ENCODE results near the gene MCCC1.
"Not testable (repeated sequence)": the region's sequence is repeated elsewhere in the genome, so short reads cannot be mapped to it uniquely, and the experiment has no call there.

MCCC1 gene

DNA sequence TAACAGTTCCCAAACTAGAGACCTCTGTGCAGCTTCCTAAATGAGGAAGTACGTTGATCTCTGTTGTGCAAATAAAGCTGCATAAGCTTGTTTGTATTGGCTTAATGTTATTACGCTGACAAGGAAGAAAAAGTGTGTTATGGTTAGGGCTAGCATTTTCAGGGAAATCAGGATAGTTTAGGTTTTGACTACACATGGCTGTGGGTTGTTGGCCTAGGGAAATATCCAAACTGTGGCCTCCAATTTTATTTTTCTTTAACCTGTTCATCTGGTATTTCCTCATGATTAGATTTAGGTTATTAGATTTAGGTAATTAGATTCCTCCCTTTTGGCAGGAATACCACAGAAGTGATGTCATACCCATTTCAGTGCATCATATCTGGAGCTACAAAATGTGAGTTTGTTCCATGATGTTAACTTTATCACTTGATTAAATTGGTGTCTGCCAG, 8.7 kb upstream of the MCCC1 start (continued):
- TF ChIP-seq, protein P1, sequence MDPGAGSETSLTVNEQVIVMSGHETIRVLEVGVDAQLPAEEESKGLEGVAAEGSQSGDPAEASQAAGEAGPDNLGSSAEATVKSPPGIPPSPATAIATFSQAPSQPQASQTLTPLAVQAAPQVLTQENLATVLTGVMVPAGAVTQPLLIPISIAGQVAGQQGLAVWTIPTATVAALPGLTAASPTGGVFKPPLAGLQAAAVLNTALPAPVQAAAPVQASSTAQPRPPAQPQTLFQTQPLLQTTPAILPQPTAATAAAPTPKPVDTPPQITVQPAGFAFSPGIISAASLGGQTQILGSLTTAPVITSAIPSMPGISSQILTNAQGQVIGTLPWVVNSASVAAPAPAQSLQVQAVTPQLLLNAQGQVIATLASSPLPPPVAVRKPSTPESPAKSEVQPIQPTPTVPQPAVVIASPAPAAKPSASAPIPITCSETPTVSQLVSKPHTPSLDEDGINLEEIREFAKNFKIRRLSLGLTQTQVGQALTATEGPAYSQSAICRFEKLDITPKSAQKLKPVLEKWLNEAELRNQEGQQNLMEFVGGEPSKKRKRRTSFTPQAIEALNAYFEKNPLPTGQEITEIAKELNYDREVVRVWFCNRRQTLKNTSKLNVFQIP (CRISPR knock-in tag; IDR thresholded peaks at IDR 0.05; ENCODE audit: borderline replicate concordance, low read depth) = no peak
- 0 out of 2 replicates have a peak, but pooled peaks have one; percentile 29 for TF ChIP-seq CSDC2 (CRISPR knock-in tag; IDR thresholded peaks at IDR 0.05)
- no peak for TF ChIP-seq RARB (CRISPR knock-in tag; IDR thresholded peaks at IDR 0.05)
- TF ChIP-seq BACH2 (CRISPR knock-in tag; IDR thresholded peaks at IDR 0.05; ENCODE audit: borderline replicate concordance) = no peak

DNA sequence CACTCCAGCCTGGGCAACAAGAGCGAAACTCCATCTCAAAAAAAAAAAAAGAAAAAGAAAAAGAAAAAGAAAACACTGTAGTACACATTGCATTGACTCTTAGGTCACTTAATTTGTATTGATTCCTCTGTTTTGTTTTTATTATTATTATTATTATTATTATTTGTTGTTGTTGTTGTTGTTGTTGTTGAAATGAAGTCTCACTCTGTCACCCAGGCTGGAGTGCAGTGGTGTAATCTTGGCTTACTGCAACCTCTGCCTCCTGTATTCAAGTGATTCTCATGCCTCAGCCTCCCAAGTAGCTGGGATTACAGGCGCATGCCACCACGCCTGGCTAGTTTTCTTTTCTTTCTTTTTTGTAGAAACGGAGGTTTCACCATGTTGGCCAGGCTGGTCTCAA, 8.1 kb upstream of the MCCC1 start:
- ATAC-seq = not testable (repeated sequence)

DNA sequence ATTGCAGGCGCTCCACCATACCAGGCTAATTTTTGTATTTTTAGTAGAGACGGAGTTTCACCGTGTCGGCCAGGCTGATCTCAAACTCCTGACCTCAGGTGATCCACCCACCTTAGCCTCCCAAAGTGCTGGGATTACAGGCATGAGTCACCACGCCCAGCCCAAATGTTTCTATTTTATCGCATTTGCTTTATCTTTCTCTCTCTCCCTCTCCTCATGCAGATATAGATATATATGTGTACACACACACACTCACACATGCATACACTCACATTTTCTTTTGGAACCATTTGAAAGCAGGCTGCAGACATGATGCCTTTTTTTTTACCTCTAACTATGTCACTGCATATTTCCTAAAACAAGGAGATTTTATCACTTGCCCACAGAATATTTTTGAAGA, 7.3 kb upstream of the MCCC1 start:
- ATAC-seq = no peak
- no peak for TF ChIP-seq ARNTL (CRISPR knock-in tag; IDR thresholded peaks at IDR 0.05; ENCODE audit: borderline replicate concordance, low read depth)
- no peak for TF ChIP-seq RARB (CRISPR knock-in tag; IDR thresholded peaks at IDR 0.05)
- no peak for TF ChIP-seq TOX (CRISPR knock-in tag; IDR thresholded peaks at IDR 0.05; ENCODE audit: borderline replicate concordance)
- TF ChIP-seq ZNF8 (CRISPR knock-in tag; IDR thresholded peaks at IDR 0.05) = no peak
- no peak for TF ChIP-seq BACH2 (CRISPR knock-in tag; IDR thresholded peaks at IDR 0.05; ENCODE audit: borderline replicate concordance)
- no peak for TF ChIP-seq ZNF70 (CRISPR knock-in tag; IDR thresholded peaks at IDR 0.05)
- no peak for TF ChIP-seq SNAI2 (CRISPR knock-in tag; IDR thresholded peaks at IDR 0.05)
- TF ChIP-seq, protein P2, sequence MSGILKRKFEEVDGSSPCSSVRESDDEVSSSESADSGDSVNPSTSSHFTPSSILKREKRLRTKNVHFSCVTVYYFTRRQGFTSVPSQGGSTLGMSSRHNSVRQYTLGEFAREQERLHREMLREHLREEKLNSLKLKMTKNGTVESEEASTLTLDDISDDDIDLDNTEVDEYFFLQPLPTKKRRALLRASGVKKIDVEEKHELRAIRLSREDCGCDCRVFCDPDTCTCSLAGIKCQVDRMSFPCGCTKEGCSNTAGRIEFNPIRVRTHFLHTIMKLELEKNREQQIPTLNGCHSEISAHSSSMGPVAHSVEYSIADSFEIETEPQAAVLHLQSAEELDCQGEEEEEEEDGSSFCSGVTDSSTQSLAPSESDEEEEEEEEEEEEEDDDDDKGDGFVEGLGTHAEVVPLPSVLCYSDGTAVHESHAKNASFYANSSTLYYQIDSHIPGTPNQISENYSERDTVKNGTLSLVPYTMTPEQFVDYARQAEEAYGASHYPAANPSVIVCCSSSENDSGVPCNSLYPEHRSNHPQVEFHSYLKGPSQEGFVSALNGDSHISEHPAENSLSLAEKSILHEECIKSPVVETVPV (CRISPR knock-in tag; IDR thresholded peaks at IDR 0.05) = no peak
- TF ChIP-seq ZFP3 (CRISPR knock-in tag; IDR thresholded peaks at IDR 0.05) = no peak
- TF ChIP-seq, protein P1 (CRISPR knock-in tag; IDR thresholded peaks at IDR 0.05; ENCODE audit: borderline replicate concordance, low read depth) = no peak
- TF ChIP-seq, protein P3, sequence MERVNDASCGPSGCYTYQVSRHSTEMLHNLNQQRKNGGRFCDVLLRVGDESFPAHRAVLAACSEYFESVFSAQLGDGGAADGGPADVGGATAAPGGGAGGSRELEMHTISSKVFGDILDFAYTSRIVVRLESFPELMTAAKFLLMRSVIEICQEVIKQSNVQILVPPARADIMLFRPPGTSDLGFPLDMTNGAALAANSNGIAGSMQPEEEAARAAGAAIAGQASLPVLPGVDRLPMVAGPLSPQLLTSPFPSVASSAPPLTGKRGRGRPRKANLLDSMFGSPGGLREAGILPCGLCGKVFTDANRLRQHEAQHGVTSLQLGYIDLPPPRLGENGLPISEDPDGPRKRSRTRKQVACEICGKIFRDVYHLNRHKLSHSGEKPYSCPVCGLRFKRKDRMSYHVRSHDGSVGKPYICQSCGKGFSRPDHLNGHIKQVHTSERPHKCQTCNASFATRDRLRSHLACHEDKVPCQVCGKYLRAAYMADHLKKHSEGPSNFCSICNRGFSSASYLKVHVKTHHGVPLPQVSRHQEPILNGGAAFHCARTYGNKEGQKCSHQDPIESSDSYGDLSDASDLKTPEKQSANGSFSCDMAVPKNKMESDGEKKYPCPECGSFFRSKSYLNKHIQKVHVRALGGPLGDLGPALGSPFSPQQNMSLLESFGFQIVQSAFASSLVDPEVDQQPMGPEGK (CRISPR knock-in tag; IDR thresholded peaks at IDR 0.05; ENCODE audit: borderline replicate concordance) = no peak
- TF ChIP-seq GLIS3 (CRISPR knock-in tag; IDR thresholded peaks at IDR 0.05) = no peak
- TF ChIP-seq CSDC2 (CRISPR knock-in tag; IDR thresholded peaks at IDR 0.05) = no peak

DNA sequence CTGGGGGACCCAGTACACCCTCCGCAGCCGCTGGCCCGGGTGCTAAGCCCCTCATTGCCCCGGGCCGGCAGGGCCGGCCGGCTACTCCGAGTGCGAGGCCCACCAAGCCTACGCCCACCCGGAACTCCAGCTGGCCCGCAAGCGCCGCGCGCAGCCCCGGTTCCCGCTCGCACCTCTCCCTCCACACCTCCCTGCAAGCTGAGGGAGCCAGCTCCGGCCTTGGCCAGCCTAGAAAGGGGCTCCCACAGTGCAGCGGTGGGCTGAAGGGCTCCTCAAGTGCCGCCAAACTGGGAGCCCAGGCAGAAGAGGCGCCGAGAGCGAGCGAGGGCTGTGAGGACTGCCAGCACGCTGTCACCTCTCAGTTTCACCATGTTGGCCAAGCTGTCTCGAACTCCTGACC, 4.7 kb upstream of the MCCC1 start:
- ATAC-seq = not testable (repeated sequence)

DNA sequence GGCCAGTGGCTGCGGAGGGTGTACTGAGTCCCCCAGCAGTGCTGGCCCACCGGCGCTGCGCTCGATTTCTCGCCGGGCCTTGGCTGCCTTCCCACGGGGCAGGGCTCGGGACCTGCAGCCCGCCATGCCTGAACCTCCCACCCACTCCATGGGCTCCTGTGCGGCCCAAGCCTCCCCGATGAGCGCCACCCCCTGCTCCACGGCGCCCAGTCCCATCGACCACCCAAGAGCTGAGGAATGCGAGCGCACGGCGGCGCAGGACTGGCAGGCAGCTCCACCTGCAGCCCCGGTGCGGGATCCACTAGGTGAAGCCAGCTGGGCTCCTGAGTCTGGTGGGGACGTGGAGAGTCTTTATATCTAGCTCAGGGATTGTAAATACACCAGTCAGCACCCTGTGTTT, 1.7 kb upstream of the MCCC1 start:
- ATAC-seq = not testable (repeated sequence)

DNA sequence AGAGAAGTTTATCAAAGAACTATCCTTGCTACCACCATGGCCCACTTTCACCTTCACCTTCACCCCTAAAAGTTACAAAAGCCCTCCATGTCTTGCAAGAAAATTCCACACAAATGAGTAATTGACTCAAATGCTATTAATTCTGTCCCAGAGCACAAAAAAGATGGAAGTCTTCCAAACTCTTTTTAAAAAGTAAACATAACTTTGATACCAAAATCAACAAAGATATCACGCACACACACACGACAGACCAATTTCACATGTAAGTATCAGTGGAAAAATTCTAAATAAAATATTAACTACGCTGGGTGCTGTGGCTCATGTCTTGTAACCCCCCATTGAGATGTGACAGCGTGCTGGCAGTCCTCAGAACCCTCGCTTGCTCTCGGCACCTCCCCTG, 1.1 kb upstream of the MCCC1 start:
- no peak for ATAC-seq
- TF ChIP-seq ZNF8 (CRISPR knock-in tag; IDR thresholded peaks at IDR 0.05) (no peak), ISL1 (CRISPR knock-in tag; IDR thresholded peaks at IDR 0.05) (peak; percentile 28; the same call in 1 of the 2 replicates)

DNA sequence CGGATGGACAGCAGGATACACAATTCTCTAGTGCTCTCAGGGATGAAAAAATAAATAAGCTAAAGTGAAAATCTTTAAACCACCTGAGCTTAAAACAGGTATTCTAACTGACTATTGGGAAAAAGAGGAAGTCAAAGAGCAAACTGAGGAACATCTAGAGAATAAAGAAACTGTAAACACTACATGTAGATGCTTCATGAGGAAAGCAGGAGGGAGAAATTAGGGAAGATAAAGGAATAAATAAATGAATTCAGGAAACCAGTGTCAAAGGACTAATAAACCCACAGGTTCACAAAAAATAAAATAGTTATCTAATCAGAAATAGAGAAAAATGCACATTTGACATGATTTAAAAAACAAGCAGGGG, 525 bp upstream of the MCCC1 start:
- no peak for ATAC-seq
- TF ChIP-seq, protein P2 (CRISPR knock-in tag; IDR thresholded peaks at IDR 0.05) = no peak
- TF ChIP-seq ARNTL (CRISPR knock-in tag; IDR thresholded peaks at IDR 0.05; ENCODE audit: borderline replicate concordance, low read depth) (no peak), ESRRG (CRISPR knock-in tag; IDR thresholded peaks at IDR 0.05) (no peak), BACH2 (CRISPR knock-in tag; IDR thresholded peaks at IDR 0.05; ENCODE audit: borderline replicate concordance) (no peak), ZFP30 (CRISPR knock-in tag; IDR thresholded peaks at IDR 0.05) (no peak), ZC3H10 (CRISPR knock-in tag; IDR thresholded peaks at IDR 0.05) (no peak)
- TF ChIP-seq, protein P4, sequence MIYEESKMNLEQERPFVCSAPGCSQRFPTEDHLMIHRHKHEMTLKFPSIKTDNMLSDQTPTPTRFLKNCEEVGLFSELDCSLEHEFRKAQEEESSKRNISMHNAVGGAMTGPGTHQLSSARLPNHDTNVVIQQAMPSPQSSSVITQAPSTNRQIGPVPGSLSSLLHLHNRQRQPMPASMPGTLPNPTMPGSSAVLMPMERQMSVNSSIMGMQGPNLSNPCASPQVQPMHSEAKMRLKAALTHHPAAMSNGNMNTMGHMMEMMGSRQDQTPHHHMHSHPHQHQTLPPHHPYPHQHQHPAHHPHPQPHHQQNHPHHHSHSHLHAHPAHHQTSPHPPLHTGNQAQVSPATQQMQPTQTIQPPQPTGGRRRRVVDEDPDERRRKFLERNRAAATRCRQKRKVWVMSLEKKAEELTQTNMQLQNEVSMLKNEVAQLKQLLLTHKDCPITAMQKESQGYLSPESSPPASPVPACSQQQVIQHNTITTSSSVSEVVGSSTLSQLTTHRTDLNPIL (CRISPR knock-in tag; IDR thresholded peaks at IDR 0.05; ENCODE audit: low read depth) = no peak
- TF ChIP-seq, protein P5, sequence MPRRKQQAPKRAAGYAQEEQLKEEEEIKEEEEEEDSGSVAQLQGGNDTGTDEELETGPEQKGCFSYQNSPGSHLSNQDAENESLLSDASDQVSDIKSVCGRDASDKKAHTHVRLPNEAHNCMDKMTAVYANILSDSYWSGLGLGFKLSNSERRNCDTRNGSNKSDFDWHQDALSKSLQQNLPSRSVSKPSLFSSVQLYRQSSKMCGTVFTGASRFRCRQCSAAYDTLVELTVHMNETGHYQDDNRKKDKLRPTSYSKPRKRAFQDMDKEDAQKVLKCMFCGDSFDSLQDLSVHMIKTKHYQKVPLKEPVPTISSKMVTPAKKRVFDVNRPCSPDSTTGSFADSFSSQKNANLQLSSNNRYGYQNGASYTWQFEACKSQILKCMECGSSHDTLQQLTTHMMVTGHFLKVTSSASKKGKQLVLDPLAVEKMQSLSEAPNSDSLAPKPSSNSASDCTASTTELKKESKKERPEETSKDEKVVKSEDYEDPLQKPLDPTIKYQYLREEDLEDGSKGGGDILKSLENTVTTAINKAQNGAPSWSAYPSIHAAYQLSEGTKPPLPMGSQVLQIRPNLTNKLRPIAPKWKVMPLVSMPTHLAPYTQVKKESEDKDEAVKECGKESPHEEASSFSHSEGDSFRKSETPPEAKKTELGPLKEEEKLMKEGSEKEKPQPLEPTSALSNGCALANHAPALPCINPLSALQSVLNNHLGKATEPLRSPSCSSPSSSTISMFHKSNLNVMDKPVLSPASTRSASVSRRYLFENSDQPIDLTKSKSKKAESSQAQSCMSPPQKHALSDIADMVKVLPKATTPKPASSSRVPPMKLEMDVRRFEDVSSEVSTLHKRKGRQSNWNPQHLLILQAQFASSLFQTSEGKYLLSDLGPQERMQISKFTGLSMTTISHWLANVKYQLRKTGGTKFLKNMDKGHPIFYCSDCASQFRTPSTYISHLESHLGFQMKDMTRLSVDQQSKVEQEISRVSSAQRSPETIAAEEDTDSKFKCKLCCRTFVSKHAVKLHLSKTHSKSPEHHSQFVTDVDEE (CRISPR knock-in tag; IDR thresholded peaks at IDR 0.05) = no peak

All from SK-N-SH treated with all-trans-retinoic acid at 6 μM for 48 hours (cell line).